AG04449 (cell line): Measurements from ENCODE around the gene DDI2.
A peak's percentile ranks its signal among the peaks of the same experiment; 100 is the strongest.

Experiments
- CTCF ChIA-PET: fragments of 350-600 bp; formaldehyde crosslinking; extraction: SDS; loops from one replicate; lab custom pipeline; 2021; ENCODE audit warnings: antibody characterized with exemption; lab: Yijun Ruan, JAX
- POLR2A ChIA-PET: fragments of 400-600, 350-600 bp; formaldehyde crosslinking; extraction: SDS; loops from one replicate; lab custom pipeline; 2020; ENCODE audit warnings: antibody characterized with exemption, inconsistent platforms; lab: Yijun Ruan, JAX
- DNase-seq: peaks from one replicate; pipeline ENCODE4 v3.0.0-alpha.2; 2010; ENCODE audit warnings: low read depth, low spot score
- H3K4me3 ChIP-seq: 2 replicates; pipeline ENCODE4 v1.5.1; 2011; ENCODE audit warnings: low read depth, mild to moderate bottlenecking, control low read depth, low read length
- TF ChIP-seq, protein P1 (sequence below): IDR thresholded peaks from one replicate; pipeline ENCODE4 v1.5.1; 2011; ENCODE audit warnings: mild to moderate bottlenecking, moderate library complexity, low read length, control low read depth, inconsistent platforms; ENCODE audit not compliant: insufficient read depth; ENCODE audit errors: missing control alignments

The DDI2 gene

DNA sequence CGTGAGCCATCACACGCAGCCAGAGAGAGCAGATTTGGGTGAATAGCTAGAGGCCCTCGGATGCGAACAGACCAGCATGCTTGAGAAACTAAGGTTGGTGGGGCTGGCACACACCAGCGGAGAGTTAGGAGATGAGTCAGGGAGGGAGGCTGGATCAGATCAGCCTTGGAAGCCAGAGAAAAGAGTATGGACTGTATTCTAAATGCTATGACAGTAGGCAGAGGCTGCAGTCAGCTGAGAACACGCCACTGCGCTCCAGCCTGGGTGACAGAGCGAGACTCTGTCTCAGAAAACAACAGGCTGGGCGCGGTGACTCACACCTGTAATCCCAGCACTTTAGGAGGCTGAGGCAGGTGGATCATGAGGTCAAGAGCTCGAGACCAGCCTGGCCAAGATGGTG, 62.9 kb downstream of the DDI2 start:
- no peak for DNase-seq
- POLR2A ChIA-PET = interaction anchor here (0.6 to 0.9 kb wide), 2 partner anchors 10 to 17 kb away, joined by 3 read pairs; no protein-coding TSS in a partner anchor
- TF ChIP-seq, protein P1, sequence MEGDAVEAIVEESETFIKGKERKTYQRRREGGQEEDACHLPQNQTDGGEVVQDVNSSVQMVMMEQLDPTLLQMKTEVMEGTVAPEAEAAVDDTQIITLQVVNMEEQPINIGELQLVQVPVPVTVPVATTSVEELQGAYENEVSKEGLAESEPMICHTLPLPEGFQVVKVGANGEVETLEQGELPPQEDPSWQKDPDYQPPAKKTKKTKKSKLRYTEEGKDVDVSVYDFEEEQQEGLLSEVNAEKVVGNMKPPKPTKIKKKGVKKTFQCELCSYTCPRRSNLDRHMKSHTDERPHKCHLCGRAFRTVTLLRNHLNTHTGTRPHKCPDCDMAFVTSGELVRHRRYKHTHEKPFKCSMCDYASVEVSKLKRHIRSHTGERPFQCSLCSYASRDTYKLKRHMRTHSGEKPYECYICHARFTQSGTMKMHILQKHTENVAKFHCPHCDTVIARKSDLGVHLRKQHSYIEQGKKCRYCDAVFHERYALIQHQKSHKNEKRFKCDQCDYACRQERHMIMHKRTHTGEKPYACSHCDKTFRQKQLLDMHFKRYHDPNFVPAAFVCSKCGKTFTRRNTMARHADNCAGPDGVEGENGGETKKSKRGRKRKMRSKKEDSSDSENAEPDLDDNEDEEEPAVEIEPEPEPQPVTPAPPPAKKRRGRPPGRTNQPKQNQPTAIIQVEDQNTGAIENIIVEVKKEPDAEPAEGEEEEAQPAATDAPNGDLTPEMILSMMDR = no peak
- CTCF ChIA-PET = interaction anchor here (0.7 to 1.3 kb wide), 3 partner anchors 9 to 362 kb away, joined by 3 to 4 read pairs (median 3); no protein-coding TSS in a partner anchor
- no peak overlapping the region for H3K4me3 ChIP-seq

DNA sequence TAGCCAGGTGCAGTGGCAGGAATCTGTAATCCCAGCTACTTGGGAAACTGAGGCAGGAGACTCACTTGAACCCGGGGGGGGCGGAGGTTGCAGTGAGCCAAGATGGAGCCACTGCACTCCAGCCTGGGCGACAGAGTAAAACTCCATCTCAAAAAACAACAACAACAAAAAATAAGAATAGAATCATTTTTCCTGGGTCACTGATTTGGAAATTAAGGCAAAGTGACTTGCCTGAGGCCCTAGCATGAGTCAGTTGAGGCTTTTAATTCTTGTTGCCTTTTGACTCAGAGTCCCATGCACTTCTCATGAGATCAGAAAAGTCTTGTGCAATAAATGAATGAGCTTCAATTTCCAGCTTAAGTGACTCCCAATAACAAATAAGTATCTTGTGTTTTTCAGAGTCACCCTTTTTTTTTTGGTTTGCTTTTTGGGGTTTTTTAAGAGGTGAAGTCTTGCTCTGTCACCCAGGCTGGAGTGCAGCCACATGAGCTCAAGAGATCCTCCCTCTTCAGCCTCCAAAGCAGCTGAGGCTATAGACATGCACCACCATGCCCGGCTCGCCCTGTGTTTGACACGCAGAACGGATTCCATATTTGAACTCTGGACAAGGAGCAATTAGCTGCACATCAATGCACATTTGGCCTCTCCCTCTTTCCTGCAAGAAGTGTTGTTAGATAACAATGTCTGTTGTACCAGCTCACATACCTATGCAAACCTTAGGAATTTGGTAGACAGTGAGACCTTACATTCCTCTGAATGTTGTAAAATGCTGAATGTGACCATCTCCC, 63.5 kb downstream of the DDI2 start:
- POLR2A ChIA-PET = interaction anchor here (0.6 kb wide), 1 partner anchor 16 kb away, joined by 3 read pairs; no protein-coding TSS in a partner anchor
- CTCF ChIA-PET = interaction anchor here (0.7 to 0.9 kb wide), 2 partner anchors 8 to 362 kb away, joined by 3 to 4 read pairs; no protein-coding TSS in a partner anchor
- DNase-seq = peak; percentile 87

DNA sequence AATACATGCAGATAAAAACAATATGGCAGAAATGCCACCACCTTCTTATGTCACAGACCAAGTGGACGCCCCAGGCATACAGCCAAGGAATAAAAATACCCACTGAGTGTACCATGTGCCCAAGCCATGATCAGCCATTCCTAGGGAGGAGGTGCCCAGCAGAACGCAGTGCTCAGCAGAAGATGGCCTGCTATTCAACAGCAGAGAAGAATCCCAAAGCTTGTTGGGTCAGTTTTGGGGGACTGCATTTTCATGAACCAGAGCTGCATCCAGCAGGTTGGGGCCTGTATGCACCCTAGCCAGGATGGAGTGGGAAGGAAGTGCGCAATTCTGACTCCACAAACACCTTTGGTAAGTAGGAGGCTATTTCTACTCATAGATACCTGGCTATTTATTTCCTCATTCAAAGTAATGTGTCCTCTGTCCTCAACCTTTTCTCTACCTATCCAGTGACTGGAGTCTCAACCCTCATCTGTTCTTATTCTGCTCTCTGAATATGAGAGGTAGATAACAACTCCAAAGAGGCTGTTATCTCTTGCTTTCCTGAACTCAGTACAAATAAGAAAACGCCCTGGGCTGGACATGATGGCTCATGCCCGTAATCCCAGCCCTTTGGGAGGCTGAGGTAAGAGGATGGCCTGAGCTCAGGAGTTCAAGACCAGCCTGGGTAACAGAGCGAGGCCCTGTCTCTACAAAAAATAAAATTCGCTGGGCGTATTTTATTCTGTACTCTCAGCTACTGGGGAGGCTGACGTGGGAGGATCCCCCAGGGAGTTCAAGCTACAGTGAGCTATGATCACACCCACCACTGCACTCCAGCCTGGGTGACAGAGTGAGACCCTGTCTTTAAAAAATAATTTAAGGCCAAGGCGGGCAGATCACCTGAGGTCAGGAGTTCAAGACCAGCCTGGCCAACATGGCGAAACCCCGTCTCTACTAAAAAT, 64.4 kb downstream of the DDI2 start:
- TF ChIP-seq, protein P1 = no peak
- no peak for DNase-seq
- ChIA-PET POLR2A (no interaction called here), CTCF (no interaction called here)
- H3K4me3 ChIP-seq = no peak overlapping the region

More for the DNA sequence above, 63.5 kb downstream of the DDI2 start:
- H3K4me3 ChIP-seq = no peak overlapping the region
- TF ChIP-seq, protein P1 = no peak

DNA sequence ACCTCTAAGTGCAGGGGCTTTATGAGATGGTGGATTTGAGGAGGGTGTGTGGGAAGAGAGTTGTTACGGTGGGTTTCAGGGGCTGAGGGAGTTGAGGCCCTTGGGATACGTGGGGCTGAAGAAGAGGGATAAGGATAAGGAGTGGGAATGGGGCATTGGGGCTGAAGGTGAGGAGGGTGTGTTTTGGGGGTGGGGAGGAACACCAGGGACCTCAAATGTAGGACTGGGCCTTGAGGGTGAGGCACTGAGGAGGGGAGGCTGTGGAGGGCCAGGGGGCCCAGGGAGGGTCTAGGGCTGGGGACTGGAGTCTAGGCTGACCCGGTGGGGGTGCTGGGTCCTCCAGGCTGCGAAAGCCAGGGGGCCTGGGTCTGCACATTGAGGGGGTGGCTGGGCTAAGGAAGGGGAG, 65.7 kb downstream of the DDI2 start:
- CTCF ChIA-PET = no interaction called here
- H3K4me3 ChIP-seq = no peak overlapping the region; the same call in 1 of the 2 replicates
- DNase-seq = no peak
- POLR2A ChIA-PET = no interaction called here
- TF ChIP-seq, protein P1 = no peak

DNA sequence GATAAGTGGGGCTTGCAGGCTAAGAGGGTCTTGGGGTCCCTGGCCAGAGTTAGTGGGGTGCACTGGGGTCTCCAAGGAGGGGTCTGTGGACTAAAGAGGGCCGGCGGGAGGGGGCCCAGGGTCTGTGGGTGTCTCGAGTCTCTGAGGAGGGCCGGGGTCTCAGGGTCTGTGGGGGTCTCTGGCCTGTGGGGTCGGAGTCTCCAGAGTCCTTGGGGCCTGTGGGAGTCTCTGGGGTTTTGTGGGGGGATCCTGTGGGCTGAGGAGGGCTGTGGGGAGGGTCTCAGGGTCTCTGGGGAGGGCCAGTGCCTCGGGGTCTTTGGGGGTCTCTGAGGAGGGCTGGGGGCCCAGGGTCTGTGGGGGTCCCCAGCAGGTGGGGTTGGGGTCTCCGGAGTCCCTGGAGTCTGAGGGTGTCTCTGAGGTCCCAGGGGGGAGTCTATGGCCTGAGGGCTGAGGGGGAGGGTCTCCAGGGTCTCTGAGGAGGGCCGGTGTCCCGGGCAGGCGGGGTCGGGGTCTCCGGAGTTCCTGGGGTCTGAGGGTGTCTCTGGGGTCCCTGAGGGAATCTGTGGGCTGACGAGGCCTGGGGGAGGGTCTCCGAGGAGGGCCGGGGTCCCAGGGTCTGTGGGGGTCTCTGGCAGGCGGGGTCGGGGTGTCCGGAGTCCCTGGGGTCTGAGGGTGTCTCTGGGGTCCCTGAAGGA, 66.2 kb downstream of the DDI2 start:
- H3K4me3 ChIP-seq = peak overlapping the region; percentile 74
- CTCF ChIA-PET = no interaction called here
- TF ChIP-seq, protein P1 = no peak
- POLR2A ChIA-PET = no interaction called here
- no peak for DNase-seq
